HepG2 (cell line): ENCODE results near the gene ADRA1B. TPM values are rescaled to one million over a fixed set of nuclear protein-coding genes. Genes with fewer than 3 reads are reported as not detected.
A peak's percentile ranks its signal among the peaks of the same experiment; 100 is the strongest.

Experiments used
- ELF3 ChIP-seq: IDR thresholded peaks from 2 replicates; pipeline ENCODE4 v1.6.1; 2016; ENCODE audit warnings: missing genetic modification reagents, missing compliant biosample characterization
- HMGXB4 ChIP-seq, 2 experiments: sonication (generic) in 1 of 2; formaldehyde crosslinking in 1 of 2; IDR thresholded peaks; 2 replicates each; pipeline versions ENCODE4 v1.4.0 to v1.6.1; 2018 to 2020; ENCODE audit warnings: missing genetic modification reagents in 2 of 2, borderline replicate concordance in 1 of 2, low read depth in 1 of 2, mild to moderate bottlenecking in 1 of 2, missing biosample characterization in 1 of 2
- MLXIP ChIP-seq: sonication (generic); formaldehyde crosslinking; IDR thresholded peaks from 2 replicates; pipeline ENCODE4 v1.9.0; 2021; ENCODE audit warnings: missing genetic modification reagents, borderline replicate concordance
- RFX1 ChIP-seq: fragments of 450-650 bp; IDR thresholded peaks from 2 replicates; pipeline ENCODE4 v1.6.1; 2017
- RXRA ChIP-seq: sonication (generic); formaldehyde crosslinking; IDR thresholded peaks from 2 replicates; pipeline ENCODE4 v1.5.1; 2020; ENCODE audit warnings: missing genetic modification reagents
- SKIL ChIP-seq: sonication (generic); formaldehyde crosslinking; IDR thresholded peaks from 2 replicates; pipeline ENCODE4 v1.8.0; 2022; ENCODE audit warnings: missing genetic modification reagents, mild to moderate bottlenecking, moderate library complexity, borderline replicate concordance
- TBX2 ChIP-seq: sonication (generic); formaldehyde crosslinking; IDR thresholded peaks from 2 replicates; pipeline ENCODE4 v1.5.0; 2020; ENCODE audit warnings: missing genetic modification reagents, mild to moderate bottlenecking, borderline replicate concordance
- UBTF ChIP-seq: sonication (generic); formaldehyde crosslinking; IDR thresholded peaks from 2 replicates; pipeline ENCODE4 v1.4.0; 2020; ENCODE audit warnings: mild to moderate bottlenecking, missing genetic modification reagents
- XRCC5 ChIP-seq: fragments of 200-400 bp; formaldehyde crosslinking; optimal IDR thresholded peaks from 2 replicates; pipeline ENCODE3; 2017; ENCODE audit warnings: mild to moderate bottlenecking, low read length
- ZHX2 ChIP-seq, 2 experiments: sonication (generic) in 1 of 2; formaldehyde crosslinking in 1 of 2; IDR thresholded peaks; 2 replicates each; pipeline versions ENCODE4 v1.6.1 to v1.9.0; 2014 to 2022; ENCODE audit warnings: antibody characterized with exemption in 1 of 2, borderline replicate concordance in 1 of 2, inconsistent platforms in 1 of 2, low read depth in 1 of 2, missing genetic modification reagents in 1 of 2
- ZNF644 ChIP-seq: IDR thresholded peaks from 2 replicates; pipeline ENCODE4 v1.6.1; 2016; ENCODE audit warnings: low read depth
- ZNF713 ChIP-seq: sonication (generic); formaldehyde crosslinking; IDR thresholded peaks from 2 replicates; pipeline ENCODE4 v1.4.0; 2020; ENCODE audit warnings: mild to moderate bottlenecking, missing genetic modification reagents
- polyA plus RNA-seq, 8 experiments: library from polyadenylated mRNA; depleted of rRNA in 3 of 8; stranded (reverse) in 7 of 8; unstranded in 1 of 8; fragments of >200 nt; fragmentation: Illumina TruSeq in 4 of 8; extraction: Trizol in 4 of 8; gene quantifications; 2 replicates each; pipeline versions ENCODE4 v1.2.1 to v1.2.3, GENCODE V29; 2011 to 2016; ENCODE audit warnings: low read depth in 4 of 8, missing spikeins in 1 of 8, mixed read lengths in 1 of 8; ENCODE audit not compliant: insufficient read depth in 1 of 8
- total RNA-seq, 5 experiments: library from RNA; depleted of rRNA; stranded (reverse); fragments of >200 nt; fragmentation: Illumina TruSeq; extraction: Trizol; gene quantifications; 2 replicates each; pipeline ENCODE4 v1.2.3, GENCODE V29; 2016; ENCODE audit warnings: low read depth in 1 of 5

Gene ADRA1B
- total and polyA plus RNA-seq, 2 of the 13 experiments (the other 11 are each of a cell fraction or from before 2014, with no cell fraction given), result not detected

GRCh38 chr5:159987031-159987674, 70.9 kb downstream of the ADRA1B start (continued):
- TF ChIP-seq HMGXB4 (CRISPR knock-in tag; IDR thresholded peaks at IDR 0.05; ENCODE audit: borderline replicate concordance in 1 of 2, low read depth in 1 of 2), result peak in 1 of 2 experiments; percentile 75; a peak in 1 of 4 replicates
- TF ChIP-seq ZNF713 (CRISPR knock-in tag), result no peak
- TF ChIP-seq UBTF (CRISPR knock-in tag), result peak; percentile 22; the same call in 1 of the 2 replicates
- TF ChIP-seq RXRA (CRISPR knock-in tag), result 0 out of 2 replicates have a peak, but pooled peaks have one; percentile 34
- TF ChIP-seq ELF3 (CRISPR knock-in tag), result 0 out of 2 replicates have a peak, but pooled peaks have one; percentile 26
- no peak for TF ChIP-seq ZNF644
- TF ChIP-seq RFX1, result peak; percentile 18; the same call in 1 of the 2 replicates
- TF ChIP-seq ZHX2 (IDR thresholded peaks at IDR 0.05; ENCODE audit: low read depth), result no peak
- no peak for TF ChIP-seq ZHX2 (CRISPR knock-in tag; IDR thresholded peaks at IDR 0.05; ENCODE audit: borderline replicate concordance)
- no peak for TF ChIP-seq MLXIP
- 0 out of 2 replicates have a peak, but pooled peaks have one; percentile 34 for TF ChIP-seq TBX2 (CRISPR knock-in tag)
- no peak for TF ChIP-seq SKIL (CRISPR knock-in tag)
- peak; percentile 81 for TF ChIP-seq XRCC5
